Brain microvascular endothelial cell (primary cell): Measurements from ENCODE around the gene TMUB2.

ENCODE experiments used
- DNase-seq: peaks from one replicate; pipeline ENCODE4 v3.0.0-alpha.2; 2020
- H3K27ac ChIP-seq: fragments of 250-450 bp; sonication (Bioruptor Pico); 2 replicates; pipeline ENCODE4 v1.5.1; 2020; ENCODE audit warnings: mild to moderate bottlenecking, moderate library complexity
- H3K27me3 ChIP-seq: fragments of 250-450 bp; sonication (Bioruptor Pico); replicated peaks from 2 replicates; pipeline ENCODE4 v1.5.1; 2020; ENCODE audit warnings: mild to moderate bottlenecking
- H3K36me3 ChIP-seq: fragments of 250-450 bp; sonication (Bioruptor Pico); replicated peaks from 2 replicates; pipeline ENCODE4 v1.5.1; 2020; ENCODE audit warnings: mild to moderate bottlenecking
- H3K4me3 ChIP-seq: 2 replicates; pipeline ENCODE4 v1.5.1; 2011; ENCODE audit warnings: low read depth, mild to moderate bottlenecking, control low read depth, low read length, moderate library complexity
- in situ Hi-C: cut with HindIII; loops from 2 replicates; pipeline ENCODE4 v1.10.0; 2017; ENCODE audit warnings: low sequenced_read_pairs, low pct_ligation_motif_present
- TF ChIP-seq, protein P1 (sequence below): IDR thresholded peaks from 2 replicates; pipeline ENCODE4 v1.5.1; 2011; ENCODE audit warnings: low read depth, mild to moderate bottlenecking, moderate library complexity, low read length, control low read depth, inconsistent platforms; ENCODE audit errors: missing control alignments

The TMUB2 gene

DNA sequence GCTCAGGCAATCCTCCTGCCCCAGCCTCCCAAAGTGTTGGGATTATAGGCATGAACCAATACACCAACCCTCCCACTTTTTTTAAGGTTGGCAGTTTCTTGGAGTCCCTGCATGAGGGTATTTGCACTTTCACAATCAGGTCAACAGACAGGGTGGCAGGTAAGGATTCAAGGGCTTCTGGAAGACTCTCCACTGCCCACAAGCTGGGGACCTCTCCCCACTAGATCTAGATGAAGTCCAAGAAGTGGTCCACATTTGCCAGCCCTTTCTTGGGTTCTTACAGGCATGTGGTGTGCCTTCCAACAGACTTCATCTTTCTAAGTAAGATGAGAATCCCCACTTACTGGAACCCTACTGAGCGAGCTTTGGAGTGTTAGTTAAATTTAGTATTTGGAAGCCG, 12.3 kb upstream of the TMUB2 start:
- in situ Hi-C loops: no loop called here
- H3K27ac ChIP-seq: no peak overlapping the region
- DNase-seq: no peak
- H3K36me3 ChIP-seq: peaks cover 16% of the 10 kb centered on the region
- TF ChIP-seq, protein P1, sequence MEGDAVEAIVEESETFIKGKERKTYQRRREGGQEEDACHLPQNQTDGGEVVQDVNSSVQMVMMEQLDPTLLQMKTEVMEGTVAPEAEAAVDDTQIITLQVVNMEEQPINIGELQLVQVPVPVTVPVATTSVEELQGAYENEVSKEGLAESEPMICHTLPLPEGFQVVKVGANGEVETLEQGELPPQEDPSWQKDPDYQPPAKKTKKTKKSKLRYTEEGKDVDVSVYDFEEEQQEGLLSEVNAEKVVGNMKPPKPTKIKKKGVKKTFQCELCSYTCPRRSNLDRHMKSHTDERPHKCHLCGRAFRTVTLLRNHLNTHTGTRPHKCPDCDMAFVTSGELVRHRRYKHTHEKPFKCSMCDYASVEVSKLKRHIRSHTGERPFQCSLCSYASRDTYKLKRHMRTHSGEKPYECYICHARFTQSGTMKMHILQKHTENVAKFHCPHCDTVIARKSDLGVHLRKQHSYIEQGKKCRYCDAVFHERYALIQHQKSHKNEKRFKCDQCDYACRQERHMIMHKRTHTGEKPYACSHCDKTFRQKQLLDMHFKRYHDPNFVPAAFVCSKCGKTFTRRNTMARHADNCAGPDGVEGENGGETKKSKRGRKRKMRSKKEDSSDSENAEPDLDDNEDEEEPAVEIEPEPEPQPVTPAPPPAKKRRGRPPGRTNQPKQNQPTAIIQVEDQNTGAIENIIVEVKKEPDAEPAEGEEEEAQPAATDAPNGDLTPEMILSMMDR: no peak
- no peaks in the 10 kb centered on the region for H3K27me3 ChIP-seq
- no peak overlapping the region for H3K4me3 ChIP-seq

- Histone ChIP-seq H3K27ac (no peak overlapping the region), H3K4me3 (no peak overlapping the region), H3K36me3 (peaks cover 16% of the 10 kb centered on the region), H3K27me3 (no peaks in the 10 kb centered on the region)
- no peak for DNase-seq
- in situ Hi-C loops: no loop called here
- TF ChIP-seq, protein P1: no peak
These were observed 10.5 kb upstream of the TMUB2 start for GRCh38 chr17:44176257-44176656.

DNA sequence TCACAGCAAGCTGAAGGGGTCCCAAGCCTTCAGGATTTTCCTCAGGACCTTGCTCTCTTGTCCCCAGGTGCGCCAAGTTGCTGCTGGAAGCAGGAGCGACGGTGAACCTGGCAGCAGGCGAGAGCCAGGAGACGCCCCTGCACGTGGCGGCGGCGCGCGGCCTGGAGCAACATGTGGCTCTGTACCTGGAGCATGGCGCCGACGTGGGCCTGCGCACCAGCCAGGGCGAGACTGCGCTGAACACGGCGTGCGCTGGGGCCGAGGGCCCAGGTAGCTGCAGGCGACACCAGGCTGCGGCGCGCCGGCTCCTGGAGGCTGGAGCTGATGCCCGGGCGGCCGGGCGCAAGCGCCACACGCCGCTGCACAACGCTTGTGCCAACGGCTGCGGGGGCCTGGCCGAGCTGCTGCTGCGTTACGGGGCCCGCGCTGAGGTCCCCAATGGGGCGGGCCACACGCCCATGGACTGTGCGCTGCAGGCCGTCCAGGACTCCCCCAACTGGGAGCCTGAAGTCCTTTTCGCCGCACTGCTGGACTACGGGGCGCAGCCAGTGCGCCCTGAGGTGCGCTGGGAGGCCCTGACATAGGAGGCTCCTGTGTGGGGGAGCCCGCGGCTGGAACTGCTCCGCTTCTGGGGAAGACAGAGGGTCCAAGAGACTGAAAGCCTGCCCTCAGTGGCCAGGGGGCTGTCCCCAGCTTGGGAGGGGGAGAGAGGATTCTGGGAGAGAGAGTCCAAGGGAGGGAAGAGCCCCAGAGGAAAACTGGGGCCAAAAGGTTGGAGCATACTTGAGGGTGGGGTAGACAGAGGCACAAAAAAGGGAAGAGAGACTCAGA, 9.9 kb upstream of the TMUB2 start:
- TF ChIP-seq, protein P1: no peak
- no peaks in the 10 kb centered on the region for H3K27me3 ChIP-seq
- H3K4me3 ChIP-seq: no peak overlapping the region
- H3K27ac ChIP-seq: no peak overlapping the region
- in situ Hi-C loops: no loop called here
- no peak for DNase-seq
- H3K36me3 ChIP-seq: peaks cover 20% of the 10 kb centered on the region

GRCh38 chr17:44177640-44178039, 9.1 kb upstream of the TMUB2 start:
- H3K27me3 ChIP-seq: no peaks in the 10 kb centered on the region
- in situ Hi-C loops: no loop called here
- peaks cover 23% of the 10 kb centered on the region for H3K36me3 ChIP-seq
- no peak for DNase-seq
- TF ChIP-seq, protein P1: no peak
- H3K4me3 ChIP-seq: no peak overlapping the region
- no peak overlapping the region for H3K27ac ChIP-seq

DNA sequence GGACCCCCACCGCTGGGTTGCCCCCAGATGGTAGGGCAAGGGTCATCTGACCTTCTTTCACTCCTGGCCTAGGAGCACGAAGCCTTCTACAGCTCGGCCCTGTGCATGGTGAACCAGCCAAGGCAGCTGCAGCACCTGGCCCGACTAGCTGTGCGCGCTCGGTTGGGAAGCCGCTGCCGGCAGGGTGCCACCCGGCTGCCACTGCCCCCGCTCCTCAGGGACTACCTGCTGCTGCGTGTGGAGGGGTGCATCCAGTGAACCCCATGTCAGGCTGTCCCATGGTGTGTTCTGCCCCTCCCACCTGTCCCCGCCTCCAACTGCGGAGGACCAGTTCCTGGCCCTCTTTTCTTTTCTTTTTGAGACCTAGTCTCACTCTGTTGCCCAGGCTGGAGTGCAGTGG, 8.6 kb upstream of the TMUB2 start:
- in situ Hi-C loops: no loop called here
- TF ChIP-seq, protein P1: no peak
- Histone ChIP-seq H3K27me3 (no peaks in the 10 kb centered on the region), H3K36me3 (peaks cover 23% of the 10 kb centered on the region), H3K4me3 (no peak overlapping the region), H3K27ac (no peak overlapping the region)
- DNase-seq: no peak

DNA sequence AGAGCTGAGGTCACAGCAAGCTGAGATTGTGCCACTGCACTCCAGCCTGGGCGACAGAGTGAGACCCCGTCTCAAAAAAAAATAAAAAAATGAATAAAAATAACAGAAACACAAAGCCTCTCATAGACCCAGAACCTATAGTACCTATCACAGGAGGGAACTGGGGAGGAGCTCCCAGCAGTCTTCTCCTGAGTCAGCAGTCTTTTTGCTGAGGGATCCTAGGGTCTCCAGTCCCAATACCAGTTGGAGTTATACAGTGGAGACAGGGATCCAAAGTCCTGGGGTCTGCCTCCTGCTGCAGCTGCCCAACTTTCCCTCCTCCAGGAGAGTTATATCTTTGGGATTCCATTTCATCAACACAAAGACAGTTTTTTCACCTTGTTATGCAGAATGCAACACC, 3.7 kb upstream of the TMUB2 start:
- no peak for DNase-seq
- in situ Hi-C loops: no loop called here

More for the DNA sequence above, 3.7 kb upstream of the TMUB2 start:
- Histone ChIP-seq H3K4me3 (no peak overlapping the region), H3K27me3 (no peaks in the 10 kb centered on the region), H3K36me3 (peaks cover 20% of the 10 kb centered on the region), H3K27ac (no peak overlapping the region)
- TF ChIP-seq, protein P1: no peak
